H9 (cell line): ENCODE data around the gene SPATA2. TPM values are rescaled to one million over a fixed set of nuclear protein-coding genes. Genes with fewer than 3 reads are reported as not detected.

Source experiments
- DNase-seq: peaks from one replicate; pipeline ENCODE4 v3.0.0-alpha.2; 2017
- H2AFZ ChIP-seq: one replicate; pipeline ENCODE4 v1.6.1; 2013; ENCODE audit warnings: mild to moderate bottlenecking, low read length, control low read depth, moderate library complexity
- H2AK5ac ChIP-seq: 2 replicates; pipeline ENCODE4 v1.6.1; 2013; ENCODE audit warnings: low read length, control low read depth, mixed read lengths; ENCODE audit not compliant: insufficient read length
- H2BK120ac ChIP-seq: one replicate; pipeline ENCODE4 v1.6.1; 2013; ENCODE audit warnings: low read depth, mild to moderate bottlenecking, low read length, control low read depth, inconsistent platforms; ENCODE audit not compliant: poor library complexity, severe bottlenecking
- H2BK12ac ChIP-seq: 2 replicates; pipeline ENCODE4 v1.6.1; 2013; ENCODE audit warnings: low read length, control low read depth, mixed read lengths, low read depth; ENCODE audit not compliant: insufficient read length
- H2BK15ac ChIP-seq: 2 replicates; pipeline ENCODE4 v1.6.1; 2013; ENCODE audit warnings: low read depth, low read length, control low read depth
- H2BK20ac ChIP-seq: one replicate; pipeline ENCODE4 v1.6.1; 2013; ENCODE audit warnings: low read depth, mild to moderate bottlenecking, low read length, control low read depth, inconsistent platforms; ENCODE audit not compliant: poor library complexity, severe bottlenecking
- H2BK5ac ChIP-seq: 2 replicates; pipeline ENCODE4 v1.6.1; 2013; ENCODE audit warnings: low read length, control low read depth, mixed read lengths; ENCODE audit not compliant: insufficient read length
- H3K14ac ChIP-seq: 2 replicates; pipeline ENCODE4 v1.6.1; 2013; ENCODE audit warnings: low read length, control low read depth; ENCODE audit not compliant: insufficient read depth
- H3K18ac ChIP-seq: 2 replicates; pipeline ENCODE4 v1.6.1; 2013; ENCODE audit warnings: low read depth, mild to moderate bottlenecking, mixed read lengths, low read length, control low read depth; ENCODE audit not compliant: insufficient read length
- H3K23ac ChIP-seq: 2 replicates; pipeline ENCODE4 v1.6.1; 2013; ENCODE audit warnings: low read length, control low read depth, mixed read lengths, low read depth; ENCODE audit not compliant: insufficient read length
- H3K23me2 ChIP-seq: 2 replicates; pipeline ENCODE4 v1.6.1; 2013; ENCODE audit warnings: low read depth, mild to moderate bottlenecking, mixed read lengths, low read length, control low read depth; ENCODE audit not compliant: insufficient read length, poor library complexity, severe bottlenecking
- H3K27ac ChIP-seq: 2 replicates; pipeline ENCODE4 v1.5.1; 2013; ENCODE audit warnings: low read length, control low read depth, mixed read lengths, low read depth; ENCODE audit not compliant: insufficient read length
- H3K27me3 ChIP-seq: 2 replicates; pipeline ENCODE4 v1.6.1; 2013; ENCODE audit warnings: low read length, control low read depth, inconsistent platforms; ENCODE audit not compliant: insufficient read depth
- H3K4ac ChIP-seq: 2 replicates; pipeline ENCODE4 v1.6.1; 2013; ENCODE audit warnings: low read depth, mild to moderate bottlenecking, control low read depth, inconsistent platforms, low read length, moderate library complexity
- H3K4me1 ChIP-seq: 2 replicates; pipeline ENCODE4 v1.6.1; 2013; ENCODE audit warnings: low read length, control low read depth, inconsistent platforms; ENCODE audit not compliant: insufficient read depth
- H3K4me2 ChIP-seq: 2 replicates; pipeline ENCODE4 v1.6.1; 2013; ENCODE audit warnings: low read length, control low read depth, mixed read lengths; ENCODE audit not compliant: insufficient read length, insufficient read depth
- H3K56ac ChIP-seq: 2 replicates; pipeline ENCODE4 v1.6.1; 2013; ENCODE audit warnings: low read depth, mild to moderate bottlenecking, mixed read lengths, low read length, control low read depth; ENCODE audit not compliant: insufficient read length
- H3K79me1 ChIP-seq: 2 replicates; pipeline ENCODE4 v1.6.1; 2013; ENCODE audit warnings: low read depth, mild to moderate bottlenecking, moderate library complexity, low read length, control low read depth, inconsistent platforms; ENCODE audit not compliant: insufficient read depth, poor library complexity, severe bottlenecking
- H3K79me2 ChIP-seq: 2 replicates; pipeline ENCODE4 v1.6.1; 2013; ENCODE audit warnings: low read length, control low read depth, inconsistent platforms; ENCODE audit not compliant: insufficient read depth
- H3K9ac ChIP-seq: 2 replicates; pipeline ENCODE4 v1.6.1; 2013; ENCODE audit warnings: low read length, control low read depth, mixed read lengths; ENCODE audit not compliant: insufficient read length; ENCODE audit errors: extremely low read depth
- H3K9me3 ChIP-seq: one replicate; pipeline ENCODE4 v1.6.1; 2013; ENCODE audit warnings: low read depth, low read length, inconsistent platforms; ENCODE audit not compliant: control insufficient read depth
- H3T11ph ChIP-seq: one replicate; pipeline ENCODE4 v1.6.1; 2013; ENCODE audit warnings: mild to moderate bottlenecking, low read length, control low read depth, inconsistent platforms
- H4K20me1 ChIP-seq: one replicate; pipeline ENCODE4 v1.6.1; 2013; ENCODE audit not compliant: control insufficient read depth, insufficient read length, insufficient read depth
- H4K5ac ChIP-seq: 2 replicates; pipeline ENCODE4 v1.6.1; 2013; ENCODE audit warnings: low read depth, mild to moderate bottlenecking, mixed read lengths, low read length, control low read depth; ENCODE audit not compliant: insufficient read length
- H4K8ac ChIP-seq: replicated peaks from 2 replicates; pipeline ENCODE4 v1.6.1; 2013; ENCODE audit warnings: low read length, control low read depth, mixed read lengths, low read depth; ENCODE audit not compliant: insufficient read length
- H4K91ac ChIP-seq: 2 replicates; pipeline ENCODE4 v1.6.1; 2013; ENCODE audit warnings: low read depth, mild to moderate bottlenecking, moderate library complexity, mixed read lengths, low read length, control low read depth; ENCODE audit not compliant: insufficient read length
- H3K27ac Mint-ChIP-seq, 3 experiments: 2 replicates in 2 of 3; 3 replicates in 1 of 3; pipeline ENCODE4 v1.8.0; 2020 to 2021; ENCODE audit warnings: mixed read lengths in 3 of 3, mild to moderate bottlenecking in 1 of 3, moderate library complexity in 1 of 3
- H3K27me3 Mint-ChIP-seq: 2 replicates; pipeline ENCODE4 v1.8.0; 2021; ENCODE audit warnings: low read depth, mild to moderate bottlenecking, moderate library complexity, mixed read lengths
- H3K36me3 Mint-ChIP-seq, 3 experiments: 2 replicates in 2 of 3; 3 replicates in 1 of 3; pipeline ENCODE4 v1.8.0; 2020 to 2021; ENCODE audit warnings: low read depth in 3 of 3, mixed read lengths in 3 of 3; ENCODE audit not compliant: insufficient read depth in 1 of 3
- H3K4me1 Mint-ChIP-seq, 2 experiments: 2 replicates each; pipeline ENCODE4 v1.8.0; 2020; ENCODE audit warnings: mixed read lengths in 2 of 2
- H3K4me3 Mint-ChIP-seq, 2 experiments: 2 replicates in 1 of 2; 3 replicates in 1 of 2; pipeline ENCODE4 v1.8.0; 2020 to 2021; ENCODE audit warnings: mild to moderate bottlenecking in 2 of 2, mixed read lengths in 2 of 2, moderate library complexity in 1 of 2
- H3K9me3 Mint-ChIP-seq, 2 experiments: 2 replicates in 1 of 2; 3 replicates in 1 of 2; pipeline ENCODE4 v1.8.0; 2020; ENCODE audit warnings: mild to moderate bottlenecking in 2 of 2, mixed read lengths in 2 of 2, moderate library complexity in 1 of 2
- CTCF ChIP-seq: fragments of 200-600 bp; sonication (generic); conservative IDR thresholded peaks from 3 replicates; pipeline ENCODE4 v1.8.0; 2021; ENCODE audit warnings: antibody characterized with exemption, mild to moderate bottlenecking
- WGBS: extraction: QIAGEN DNeasy Blood & Tissue Kit; methylation state at CpG from one replicate; pipeline ENCODE4 v1.1.7; 2013; ENCODE audit warnings: missing lambda C conversion rate, low lambda C conversion rate, mixed read lengths; ENCODE audit not compliant: insufficient read length; ENCODE audit errors: extremely low coverage; 5-methylcytosine and 5-hydroxymethylcytosine counted together
- total RNA-seq: library from RNA; stranded (reverse); gene quantifications from 2 replicates; pipeline ENCODE4 v1.2.1, GENCODE V29; 2021

SPATA2 gene
- total RNA-seq, 1 experiment from 2014 or later = 9.6 TPM

- Histone ChIP-seq H3K14ac (no peak overlapping the region), H3K4ac (no peak overlapping the region), H3K79me1 (no peaks in the 10 kb centered on the region), H2BK120ac (no peak overlapping the region), H3K79me2 (peaks cover 8% of the 10 kb centered on the region; the same call in 1 of the 2 replicates), H3K9ac (no peak overlapping the region), H2BK15ac (no peak overlapping the region), H2BK20ac (no peak overlapping the region), H3K27me3 (no peaks in the 10 kb centered on the region), H2AFZ (no peak overlapping the region), H3K4me2 (no peak overlapping the region), H3K4me1 (no peaks in the 10 kb centered on the region), H2BK12ac (no peak overlapping the region), H2AK5ac (no peak overlapping the region), H4K20me1 (no peaks in the 10 kb centered on the region), H2BK5ac (no peak overlapping the region), H3T11ph (no peak overlapping the region), H3K9me3 (no peaks in the 10 kb centered on the region), H4K91ac (no peak overlapping the region), H3K27ac (no peak overlapping the region), H4K5ac (no peak overlapping the region), H4K8ac (no peak overlapping the region), H3K23ac (no peak overlapping the region), H3K23me2 (no peaks in the 10 kb centered on the region), H3K18ac (no peak overlapping the region), H3K56ac (no peak overlapping the region)
- no peak overlapping the region for H3K4me3 Mint-ChIP-seq
- WGBS = no CpG with 5 or more reads among the region's 11 CpGs
- no peaks in the 10 kb centered on the region; a peak in 1 of 4 replicates for H3K4me1 Mint-ChIP-seq
- no peaks in the 10 kb centered on the region for H3K27me3 Mint-ChIP-seq
- no peak for DNase-seq
- TF ChIP-seq CTCF = no peak
- H3K36me3 Mint-ChIP-seq = peaks cover 12 to 40% (median 29%) of the 10 kb centered on the region in 3 experiments
- no peaks in the 10 kb centered on the region for H3K9me3 Mint-ChIP-seq
- no peak overlapping the region for H3K27ac Mint-ChIP-seq
Observed at GRCh38 chr20:49908258-49908565, 7.1 kb downstream of the SPATA2 start.
